Esophagus muscularis mucosa (tissue), 4 donors: ENCODE measurements around the gene CASP3. TPM values are rescaled to one million over a fixed set of nuclear protein-coding genes. Genes with fewer than 3 reads are reported as not detected.

ENCODE experiments used
- DNase-seq: peaks from one replicate; pipeline ENCODE4 v3.0.0-alpha.2; 2017; ENCODE audit errors: extremely low spot score
- H3K27ac ChIP-seq, 4 donors: fragments of 200-600 bp; sonication (generic); replicated peaks in 1 of 4; 1 replicate in 3 of 4; 2 replicates in 1 of 4; pipeline ENCODE4 v1.5.1; 2016 to 2019; ENCODE audit warnings: mild to moderate bottlenecking in 1 of 4
- H3K27me3 ChIP-seq, 4 donors: fragments of 200-600 bp; sonication (generic); one replicate each; pipeline versions ENCODE4 v1.5.1 to v1.6.0; 2016 to 2019
- H3K36me3 ChIP-seq, 4 donors: fragments of 200-600 bp; sonication (generic); one replicate each; pipeline ENCODE4 v1.5.1; 2016 to 2019
- H3K4me1 ChIP-seq, 4 donors: fragments of 200-600 bp; sonication (generic); one replicate each; pipeline ENCODE4 v1.5.1; 2016 to 2019
- H3K4me3 ChIP-seq, 4 donors: fragments of 200-600 bp; sonication (generic); 1 replicate in 2 of 4; 2 replicates in 2 of 4; pipeline ENCODE4 v1.5.1; 2016 to 2019; ENCODE audit warnings: mild to moderate bottlenecking in 4 of 4, moderate library complexity in 1 of 4
- H3K9me3 ChIP-seq, 4 donors: fragments of 200-600 bp; sonication (generic); 1 replicate in 3 of 4; 2 replicates in 1 of 4; pipeline ENCODE4 v1.5.1; 2016 to 2019
- CTCF ChIP-seq, 3 experiments: fragments of 200-600 bp in 2 of 3; fragments of 450-650 bp in 1 of 3; sonication (generic) in 2 of 3; IDR thresholded peaks; one replicate each; pipeline ENCODE4 v1.5.1; 2017 to 2019; ENCODE audit warnings: antibody characterized with exemption in 3 of 3, mild to moderate bottlenecking in 2 of 3, moderate library complexity in 1 of 3
- EP300 ChIP-seq: sonication (generic); formaldehyde crosslinking; IDR thresholded peaks from one replicate; pipeline ENCODE4 v1.6.1; 2017; ENCODE audit warnings: antibody characterized with exemption
- POLR2A ChIP-seq: fragments of 450-650 bp; IDR thresholded peaks from one replicate; pipeline ENCODE4 v1.6.1; 2017; ENCODE audit warnings: antibody characterized with exemption, moderate library complexity, mild to moderate bottlenecking, low read depth
- POLR2AphosphoS5 ChIP-seq, 2 donors: sonication (generic); formaldehyde crosslinking; IDR thresholded peaks; one replicate each; pipeline ENCODE4 v1.6.1; 2017; ENCODE audit warnings: antibody characterized with exemption in 2 of 2
- WGBS: methylation state at CpG from one replicate; pipeline ENCODE4 v1.1.5; 2018; 5-methylcytosine and 5-hydroxymethylcytosine counted together
- intact Hi-C: fragments of 100-400 bp; cut with DNase I; formaldehyde crosslinking; loops from one replicate; pipeline ENCODE4 v1.15.1; 2023
- total RNA-seq, 4 donors: library from RNA; depleted of rRNA; stranded (reverse); fragments of >200 nt; gene quantifications; one replicate each; pipeline versions ENCODE4 v1.1.0 to v1.2.1, GENCODE V29; 2016

Gene CASP3
- total RNA-seq, 4 donors from 2014 or later = 11.3 to 18.6 (median 15.9) TPM

GRCh38 chr4:184587701-184588100 lies 61.5 kb downstream of the CASP3 start:
- Histone ChIP-seq H3K27me3 (peaks cover 0 to 8% (median 0%) of the 10 kb centered on the region in 4 donors), H3K4me1 (no peaks in the 10 kb centered on the region), H3K27ac (no peak overlapping the region), H3K9me3 (no peaks in the 10 kb centered on the region), H3K4me3 (no peak overlapping the region), H3K36me3 (no peaks in the 10 kb centered on the region)
- TF ChIP-seq EP300 (no peak), POLR2A (no peak), POLR2AphosphoS5 (IDR thresholded peaks at IDR 0.05) (no peak), CTCF (IDR thresholded peaks at IDR 0.05) (no peak)
- DNase-seq = no peak
- intact Hi-C loops = no loop called here
- 80% methylated on average over 3 of the region's 3 CpGs for WGBS

- no peak overlapping the region for H3K27ac ChIP-seq
- H3K27me3 ChIP-seq = peaks cover 0 to 8% (median 0%) of the 10 kb centered on the region in 4 donors
- TF ChIP-seq EP300 (no peak), CTCF (IDR thresholded peaks at IDR 0.05) (no peak), POLR2AphosphoS5 (IDR thresholded peaks at IDR 0.05) (no peak), POLR2A (no peak)
- DNase-seq = no peak
- no peaks in the 10 kb centered on the region for H3K36me3 ChIP-seq
- intact Hi-C loops = no loop called here
- no peaks in the 10 kb centered on the region for H3K4me1 ChIP-seq
- H3K9me3 ChIP-seq = no peaks in the 10 kb centered on the region
- whole genome bisulfite sequencing = 88% methylated on average over 5 of the region's 5 CpGs
- H3K4me3 ChIP-seq = no peak overlapping the region
Measured at GRCh38 chr4:184587221-184587620, 62.0 kb downstream of the CASP3 start.

- intact Hi-C loops = no loop called here
- TF ChIP-seq EP300 (no peak), CTCF (IDR thresholded peaks at IDR 0.05) (no peak), POLR2A (no peak), POLR2AphosphoS5 (IDR thresholded peaks at IDR 0.05) (no peak)
- Histone ChIP-seq H3K4me1 (no peaks in the 10 kb centered on the region), H3K27ac (no peak overlapping the region), H3K4me3 (no peak overlapping the region), H3K9me3 (no peaks in the 10 kb centered on the region), H3K27me3 (no peaks in the 10 kb centered on the region), H3K36me3 (no peaks in the 10 kb centered on the region)
- 74% methylated on average over 9 of the region's 9 CpGs for WGBS
- no peak for DNase-seq
Measured at GRCh38 chr4:184583738-184584502, 65.3 kb downstream of the CASP3 start.

Other genes with a start within 250 kb of the CASP3 start
- 10 to 100 TPM; 32.3 to 50.1 (median 36.4) TPM for gene IRF2, start 174.9 kb downstream of the CASP3 start, total RNA-seq
- gene PRIMPOL, start 291 bp upstream of the CASP3 start, total RNA-seq = 10 to 100 TPM; 13.4 to 22.8 (median 16.6) TPM
- 1 to 10 TPM in 1 of 4 donors, under 1 TPM in 3; 0.34 to 1.3 (median 0.74) TPM for gene CENPU, start 84.6 kb upstream of the CASP3 start, total RNA-seq
- 100 to 1,000 TPM in 1 of 4 donors, 10 to 100 TPM in 3; 43.5 to 136 (median 52.0) TPM for gene ACSL1, start 176.5 kb upstream of the CASP3 start, total RNA-seq